ENCODE measurements around the gene FBXO27.

- TF ChIP-seq CTCF (IDR thresholded peaks at IDR 0.05) (no peak), POLR2A (IDR thresholded peaks at IDR 0.05) (no peak)
These were observed 25.3 kb downstream of the FBXO27 start for GRCh38 chr19:39007096-39007495.

Data from adrenal gland (tissue), 5 donors.